ENCODE measurements around the gene CIDEC.

CIDEC gene

GRCh38 chr3:9879830-9880549 is at the start of gene CIDEC:
Gene CIDEC (minus strand): TSS chr3:9880253. CDS start chr3:9878486, 1,767 bp downstream.
- DNase-seq: no peak
- Mint-ChIP-seq H3K9me3 (no peaks in the 10 kb centered on the region), H3K27ac (no peak within 1 kb of the TSS), H3K4me3 (no peak within 1 kb of the TSS), H3K36me3 (ENCODE audit: low read depth) (no peaks in the 10 kb centered on the region), H3K27me3 (no peaks in the 10 kb centered on the region), H3K4me1 (ENCODE audit: low read depth) (no peaks in the 10 kb centered on the region)

- Mint-ChIP-seq H3K4me3 (no peak overlapping the region), H3K4me1 (ENCODE audit: low read depth) (peaks cover 13% of the 10 kb centered on the region), H3K9me3 (no peaks in the 10 kb centered on the region), H3K27ac (no peak overlapping the region), H3K36me3 (ENCODE audit: low read depth) (peaks cover 2% of the 10 kb centered on the region), H3K27me3 (no peaks in the 10 kb centered on the region)
- no peak for DNase-seq
These were observed 48.1 kb upstream of the CIDEC start for GRCh38 chr3:9928158-9928557.

GRCh38 chr3:9918261-9919038 is 38.4 kb upstream of the CIDEC start:
- H3K9me3 Mint-ChIP-seq: no peaks in the 10 kb centered on the region
- no peak for DNase-seq
- H3K36me3 Mint-ChIP-seq (ENCODE audit: low read depth): no peaks in the 10 kb centered on the region
- peaks cover 13% of the 10 kb centered on the region for H3K4me1 Mint-ChIP-seq (ENCODE audit: low read depth)
- no peak overlapping the region for H3K4me3 Mint-ChIP-seq
- peaks cover 11% of the 10 kb centered on the region for H3K27me3 Mint-ChIP-seq
- no peak overlapping the region for H3K27ac Mint-ChIP-seq

GRCh38 chr3:9917820-9918219 is 37.8 kb upstream of the CIDEC start:
- DNase-seq: no peak
- Mint-ChIP-seq H3K36me3 (ENCODE audit: low read depth) (no peaks in the 10 kb centered on the region), H3K4me1 (ENCODE audit: low read depth) (peaks cover 13% of the 10 kb centered on the region), H3K27me3 (peaks cover 11% of the 10 kb centered on the region), H3K4me3 (no peak overlapping the region), H3K9me3 (no peaks in the 10 kb centered on the region), H3K27ac (no peak overlapping the region)

- H3K36me3 Mint-ChIP-seq (ENCODE audit: low read depth): no peaks in the 10 kb centered on the region
- H3K4me1 Mint-ChIP-seq (ENCODE audit: low read depth): peaks cover 19% of the 10 kb centered on the region
- H3K27ac Mint-ChIP-seq: peak within 1 kb of the TSS; percentile 47
- DNase-seq: peak; percentile 63
- peak within 1 kb of the TSS; percentile 64 for H3K4me3 Mint-ChIP-seq
- H3K9me3 Mint-ChIP-seq: no peaks in the 10 kb centered on the region
- peaks cover 13% of the 10 kb centered on the region for H3K27me3 Mint-ChIP-seq
These were observed 37.0 kb upstream of the CIDEC start, which contains the start of gene IL17RC for GRCh38 chr3:9916734-9917680. Gene IL17RC (plus strand): TSS chr3:9917098. CDS start chr3:9917316, 218 bp downstream.

- Mint-ChIP-seq H3K4me1 (ENCODE audit: low read depth) (peaks cover 20% of the 10 kb centered on the region), H3K4me3 (peak overlapping the region; percentile 33), H3K9me3 (no peaks in the 10 kb centered on the region), H3K36me3 (ENCODE audit: low read depth) (no peaks in the 10 kb centered on the region), H3K27ac (no peak overlapping the region), H3K27me3 (peaks cover 16% of the 10 kb centered on the region)
- no peak for DNase-seq
These were observed 36.3 kb upstream of the CIDEC start for GRCh38 chr3:9916346-9916733.

GRCh38 chr3:9915254-9916141 is 35.4 kb upstream of the CIDEC start:
- H3K27ac Mint-ChIP-seq: peak overlapping the region; percentile 47

GRCh38 chr3:9914559-9915253 is 34.7 kb upstream of the CIDEC start:
- Mint-ChIP-seq H3K4me1 (ENCODE audit: low read depth) (peaks cover 23% of the 10 kb centered on the region), H3K4me3 (no peak overlapping the region), H3K9me3 (no peaks in the 10 kb centered on the region), H3K27ac (no peak overlapping the region), H3K27me3 (peaks cover 16% of the 10 kb centered on the region), H3K36me3 (ENCODE audit: low read depth) (no peaks in the 10 kb centered on the region)
- no peak for DNase-seq

More at GRCh38 chr3:9915254-9916141, 35.4 kb upstream of the CIDEC start:
- Mint-ChIP-seq H3K4me3 (peak overlapping the region; percentile 64), H3K36me3 (ENCODE audit: low read depth) (no peaks in the 10 kb centered on the region), H3K9me3 (no peaks in the 10 kb centered on the region), H3K4me1 (ENCODE audit: low read depth) (peaks cover 20% of the 10 kb centered on the region), H3K27me3 (peaks cover 16% of the 10 kb centered on the region)
- peak; percentile 63 for DNase-seq

GRCh38 chr3:9914011-9914410 is 34.0 kb upstream of the CIDEC start:
- H3K27ac Mint-ChIP-seq: no peak overlapping the region
- peaks cover 30% of the 10 kb centered on the region for H3K4me1 Mint-ChIP-seq (ENCODE audit: low read depth)
- no peaks in the 10 kb centered on the region for H3K36me3 Mint-ChIP-seq (ENCODE audit: low read depth)
- peaks cover 16% of the 10 kb centered on the region for H3K27me3 Mint-ChIP-seq
- H3K9me3 Mint-ChIP-seq: no peaks in the 10 kb centered on the region
- no peak for DNase-seq
- H3K4me3 Mint-ChIP-seq: no peak overlapping the region

- H3K4me1 Mint-ChIP-seq (ENCODE audit: low read depth): peaks cover 30% of the 10 kb centered on the region
- H3K27me3 Mint-ChIP-seq: peaks cover 16% of the 10 kb centered on the region
- no peak overlapping the region for H3K4me3 Mint-ChIP-seq
- no peak for DNase-seq
- H3K27ac Mint-ChIP-seq: no peak overlapping the region
- no peaks in the 10 kb centered on the region for H3K9me3 Mint-ChIP-seq
- no peaks in the 10 kb centered on the region for H3K36me3 Mint-ChIP-seq (ENCODE audit: low read depth)
These were observed 33.5 kb upstream of the CIDEC start for GRCh38 chr3:9913601-9914000.

- peaks cover 30% of the 10 kb centered on the region for H3K4me1 Mint-ChIP-seq (ENCODE audit: low read depth)
These were observed 32.4 kb upstream of the CIDEC start for GRCh38 chr3:9912294-9912935.

GRCh38 chr3:9911863-9912262 is 31.8 kb upstream of the CIDEC start:
- peaks cover 29% of the 10 kb centered on the region for H3K4me1 Mint-ChIP-seq (ENCODE audit: low read depth)
- H3K36me3 Mint-ChIP-seq (ENCODE audit: low read depth): no peaks in the 10 kb centered on the region
- H3K27ac Mint-ChIP-seq: no peak overlapping the region
- peaks cover 16% of the 10 kb centered on the region for H3K27me3 Mint-ChIP-seq
- DNase-seq: no peak
- H3K9me3 Mint-ChIP-seq: no peaks in the 10 kb centered on the region
- no peak overlapping the region for H3K4me3 Mint-ChIP-seq

More at GRCh38 chr3:9912294-9912935, 32.4 kb upstream of the CIDEC start:
- no peaks in the 10 kb centered on the region for H3K36me3 Mint-ChIP-seq (ENCODE audit: low read depth)
- no peaks in the 10 kb centered on the region for H3K9me3 Mint-ChIP-seq
- H3K27me3 Mint-ChIP-seq: peaks cover 16% of the 10 kb centered on the region
- DNase-seq: no peak
- H3K27ac Mint-ChIP-seq: no peak overlapping the region
- no peak overlapping the region for H3K4me3 Mint-ChIP-seq
